SW 1271 (cell line): ENCODE data around the gene ZBTB17.

Experiments used
- DNase-seq, 2 experiments: peaks; one replicate each; lab custom pipeline; 2025; lab: John Stamatoyannopoulos, UW

Gene ZBTB17

GRCh38 chr1:15947382-15948090 lies 28.4 kb downstream of the ZBTB17 start:
- DNase-seq, result no peak

DNA sequence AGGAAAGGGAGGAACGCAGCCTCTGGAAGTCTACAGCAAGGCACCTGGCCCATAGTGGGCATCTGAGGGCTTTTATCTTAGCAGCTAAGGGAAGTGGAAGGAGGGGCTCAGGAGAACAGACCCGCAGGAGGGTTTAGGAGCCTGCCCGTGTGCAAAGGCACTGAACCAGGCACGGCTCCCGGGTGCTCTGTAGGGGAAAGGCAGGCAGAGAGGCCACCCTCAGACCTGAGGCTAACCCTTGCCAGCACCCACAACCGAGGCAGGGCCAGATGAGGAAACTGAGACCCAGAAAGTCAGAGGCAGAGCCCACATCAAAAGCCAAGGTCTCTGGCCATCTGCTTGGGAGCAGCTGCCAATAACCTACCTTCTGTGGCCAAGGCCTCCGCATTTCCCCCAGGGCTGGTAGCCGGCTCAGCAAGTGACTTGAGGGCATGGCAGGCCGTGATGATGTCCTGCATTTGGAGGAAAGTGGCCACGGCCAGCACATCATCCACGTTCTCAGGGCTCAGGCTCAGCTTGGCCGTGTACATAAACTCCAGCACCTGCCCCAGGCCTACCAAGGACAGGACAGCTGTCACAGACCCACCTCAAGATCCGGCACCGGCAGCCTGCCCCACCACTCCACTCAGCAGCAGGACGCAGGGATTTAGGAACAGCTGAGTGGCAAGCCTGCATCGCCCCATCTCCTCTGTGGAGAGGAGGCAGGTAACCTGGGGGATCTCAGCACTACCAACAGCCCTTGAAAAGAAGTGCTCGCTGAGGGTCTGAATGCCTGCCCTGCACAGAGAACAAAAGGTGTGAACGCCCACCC lies 29.1 kb downstream of the ZBTB17 start:
- DNase-seq, result no peak

DNA sequence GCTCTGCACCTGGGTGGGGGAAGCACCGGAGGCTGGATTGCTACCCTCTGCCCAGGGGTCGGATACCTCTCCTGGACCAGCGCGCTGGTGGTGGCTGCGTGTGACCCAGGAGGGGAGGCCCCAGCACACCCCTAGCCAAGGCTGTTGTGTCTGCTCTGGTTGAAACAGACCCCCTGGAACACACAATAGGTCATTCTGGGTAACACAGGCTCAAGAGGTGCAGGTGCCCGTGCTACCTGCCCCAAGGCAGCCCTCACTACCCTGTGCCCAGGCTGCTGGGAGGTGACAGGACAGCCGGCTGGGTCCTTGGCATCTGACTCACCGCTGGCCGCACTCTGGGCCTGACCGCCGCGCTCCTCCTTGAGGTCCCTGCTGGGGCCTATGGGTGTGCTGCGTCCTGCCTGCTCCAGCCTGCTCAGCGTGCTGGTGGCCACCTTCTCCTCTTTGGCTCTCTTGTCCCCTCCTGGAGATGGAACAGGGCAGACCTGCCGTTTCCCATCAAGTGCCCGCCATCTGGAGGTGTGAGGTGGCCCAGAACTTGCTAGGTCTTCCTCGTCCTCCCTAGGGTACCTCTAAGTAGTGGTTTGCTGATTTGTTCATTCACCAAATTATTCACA lies 30.0 kb downstream of the ZBTB17 start:
- DNase-seq, result no peak

DNA sequence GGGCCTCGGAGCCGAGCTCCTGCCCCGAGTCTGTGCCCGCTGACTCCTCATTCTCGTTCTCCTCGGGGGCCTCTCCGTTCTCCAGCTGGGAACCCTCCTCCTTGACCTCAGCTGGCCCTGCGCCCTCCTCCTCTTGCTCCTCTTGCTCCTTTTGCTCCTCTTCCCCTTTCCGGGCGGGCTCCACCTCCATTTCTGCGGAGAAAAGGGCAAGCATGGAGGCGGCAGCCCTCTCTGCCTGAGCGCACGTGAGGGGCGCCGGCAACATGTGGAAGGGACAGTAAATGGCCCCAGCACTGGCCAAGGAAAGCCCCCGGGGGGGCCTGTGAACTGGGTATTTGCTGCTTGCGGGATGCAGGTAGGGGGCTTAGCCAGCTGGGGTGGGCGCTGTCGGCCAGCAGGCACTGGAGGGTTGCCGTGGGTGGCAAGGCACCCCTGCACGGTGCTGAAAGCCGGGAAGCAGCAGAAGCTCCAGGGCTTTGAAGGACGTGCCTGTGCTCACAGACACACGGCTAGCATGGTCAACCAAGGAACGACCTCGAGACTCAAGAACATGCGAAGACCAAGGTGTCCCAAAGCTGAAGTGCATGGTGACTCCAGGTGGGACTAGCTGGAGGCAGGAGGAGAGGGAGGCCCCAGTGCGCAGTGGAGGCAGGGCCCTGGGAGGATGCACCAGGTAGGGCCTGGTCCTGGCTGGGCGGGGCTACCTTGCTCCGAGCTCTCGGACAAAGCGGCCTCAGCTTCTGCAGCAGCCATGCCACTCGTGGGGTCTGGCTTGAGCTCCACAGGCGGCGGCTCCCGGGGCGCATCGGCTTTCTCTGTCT lies 30.7 kb downstream of the ZBTB17 start:
- no peak for DNase-seq

DNA sequence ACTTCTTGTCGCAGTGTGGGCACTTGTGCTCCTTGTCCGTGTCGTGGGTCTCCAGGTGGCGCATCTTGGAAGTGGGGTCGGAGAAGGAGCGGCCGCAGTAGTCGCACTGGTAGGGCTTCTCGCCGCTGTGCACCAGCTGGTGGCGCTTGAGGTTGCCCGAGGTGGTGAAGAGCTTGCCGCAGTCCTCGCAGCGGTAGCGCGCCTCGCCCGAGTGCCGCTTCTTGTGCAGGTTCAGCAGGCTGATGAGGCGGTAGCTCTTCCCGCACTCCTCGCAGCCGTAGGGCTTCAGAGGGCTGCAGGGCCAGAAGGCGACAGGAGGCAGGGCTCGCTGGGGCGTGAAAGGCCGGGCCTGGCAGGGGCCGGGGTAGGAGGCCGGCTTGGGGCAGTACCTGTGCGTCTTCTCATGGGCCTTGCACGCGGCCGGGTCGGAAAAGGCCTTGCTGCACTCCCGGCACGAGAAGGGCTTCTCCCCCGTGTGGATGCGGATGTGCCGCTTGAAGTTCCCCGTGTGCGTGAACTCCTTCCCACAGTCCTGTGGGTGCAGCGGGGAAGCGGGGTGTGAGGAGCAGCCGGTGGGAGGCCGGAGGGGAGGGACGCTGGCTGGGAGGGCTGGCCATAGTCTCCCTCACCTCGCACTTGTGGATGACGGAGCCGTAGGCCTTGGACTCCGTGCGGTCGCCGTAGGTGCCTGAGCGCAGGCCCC lies 31.4 kb downstream of the ZBTB17 start:
- no peak for DNase-seq

DNA sequence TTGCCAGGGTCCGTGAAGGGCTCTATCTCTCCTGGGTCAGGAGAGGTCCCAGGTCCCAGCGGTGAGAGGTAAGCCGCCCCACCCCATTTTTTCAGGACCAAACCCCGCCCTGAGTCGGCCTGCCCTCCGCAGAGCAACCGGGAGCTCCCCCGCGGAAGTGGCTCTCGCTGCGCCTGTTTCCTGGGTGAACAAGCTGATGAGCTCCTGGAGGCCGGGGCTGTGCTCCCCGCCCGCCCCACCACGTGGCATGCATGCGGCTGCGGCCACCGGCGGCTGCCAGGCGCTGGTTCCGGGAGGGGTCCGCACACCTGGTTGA lies 32.0 kb downstream of the ZBTB17 start:
- DNase-seq, result no peak

DNA sequence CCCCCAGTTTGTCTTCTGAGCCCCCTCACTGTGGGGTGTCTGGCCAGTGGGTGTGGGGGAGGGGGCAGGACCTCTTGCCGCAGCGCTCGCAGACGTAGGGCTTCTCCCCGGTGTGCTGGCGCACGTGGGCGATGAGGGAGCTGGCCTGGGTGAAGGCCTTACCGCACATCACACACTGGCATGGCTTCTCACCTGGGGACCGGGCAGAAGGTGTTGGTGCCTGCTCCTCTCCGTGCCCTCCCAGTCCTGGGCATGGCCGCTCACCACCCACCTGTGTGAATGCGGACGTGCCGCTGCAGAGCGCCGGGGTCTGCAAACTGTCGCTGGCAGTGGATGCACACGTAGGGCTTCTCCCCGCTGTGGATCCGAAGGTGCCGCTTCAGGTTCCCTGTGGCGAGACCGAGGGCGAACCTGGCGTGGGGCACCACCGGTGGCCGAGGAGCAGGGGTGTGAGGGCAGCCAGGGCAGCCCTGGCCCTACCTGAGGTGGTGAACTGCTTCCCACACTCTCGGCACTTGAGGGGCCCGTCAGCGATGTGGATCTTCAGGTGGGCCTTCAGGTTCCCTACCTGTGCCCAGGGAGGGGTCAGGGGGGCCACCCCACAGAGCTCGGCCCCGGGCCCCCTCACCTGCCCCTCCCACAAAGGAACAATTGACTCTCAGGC lies 32.4 kb downstream of the ZBTB17 start:
- no peak for DNase-seq

- DNase-seq, result no peak
These were observed 33.1 kb downstream of the ZBTB17 start for GRCh38 chr1:15942661-15943327.

GRCh38 chr1:15941899-15942660 lies 33.8 kb downstream of the ZBTB17 start:
- DNase-seq, result no peak

GRCh38 chr1:15941044-15941840 lies 34.7 kb downstream of the ZBTB17 start:
- no peak for DNase-seq

- no peak for DNase-seq
These were observed 35.5 kb downstream of the ZBTB17 start for GRCh38 chr1:15940110-15941043.

DNA sequence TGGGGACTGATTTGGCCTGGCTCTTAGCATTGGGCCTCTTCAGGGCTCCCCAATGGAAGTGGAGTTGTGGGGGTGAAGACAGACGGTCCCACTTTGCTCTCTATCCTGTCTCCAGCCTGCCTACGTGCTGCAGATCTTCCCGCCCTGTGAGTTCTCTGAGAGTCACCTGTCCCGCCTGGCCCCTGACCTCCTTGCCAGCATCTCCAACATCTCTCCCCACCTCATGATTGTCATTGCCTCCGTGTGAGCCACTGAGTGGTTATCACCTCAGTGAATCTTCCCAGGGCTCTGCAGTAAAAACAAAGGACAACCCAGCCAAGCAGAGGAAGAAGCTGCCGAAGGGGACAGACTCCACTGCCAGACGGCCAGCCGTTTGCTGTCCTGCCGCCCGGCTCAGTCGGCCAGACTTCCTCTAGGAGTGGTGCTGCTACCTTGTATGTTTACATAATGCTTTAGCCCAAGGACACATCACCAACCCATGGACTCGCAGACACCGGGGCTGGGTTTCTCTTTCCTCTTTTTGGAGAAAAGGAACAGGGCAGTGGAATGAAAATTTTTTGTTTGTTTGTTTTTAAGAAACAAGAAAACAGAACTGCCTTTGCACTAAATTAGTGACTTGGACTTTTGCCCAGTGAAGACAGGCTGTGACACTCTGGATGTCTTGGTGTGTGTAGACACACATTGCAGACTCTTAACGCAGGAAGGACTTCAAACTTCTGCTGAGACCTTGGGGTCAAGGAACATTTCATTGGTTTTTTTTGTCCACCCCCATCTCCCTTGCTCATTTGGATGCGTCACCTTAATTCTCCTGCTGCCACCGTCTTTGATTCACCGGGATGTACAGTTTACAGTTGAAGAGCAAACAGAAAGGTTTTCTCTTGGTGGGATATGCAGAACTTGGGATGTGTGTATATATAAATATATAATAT lies 36.5 kb downstream of the ZBTB17 start:
- DNase-seq, result no peak

GRCh38 chr1:15938628-15939161 lies 37.2 kb downstream of the ZBTB17 start:
- DNase-seq, result no peak

- DNase-seq, result peak in 1 of 2 experiments; percentile 21
These were observed 38.2 kb downstream of the ZBTB17 start for GRCh38 chr1:15937706-15938168.

GRCh38 chr1:15937146-15937545 lies 38.8 kb downstream of the ZBTB17 start:
- DNase-seq, result no peak

DNA sequence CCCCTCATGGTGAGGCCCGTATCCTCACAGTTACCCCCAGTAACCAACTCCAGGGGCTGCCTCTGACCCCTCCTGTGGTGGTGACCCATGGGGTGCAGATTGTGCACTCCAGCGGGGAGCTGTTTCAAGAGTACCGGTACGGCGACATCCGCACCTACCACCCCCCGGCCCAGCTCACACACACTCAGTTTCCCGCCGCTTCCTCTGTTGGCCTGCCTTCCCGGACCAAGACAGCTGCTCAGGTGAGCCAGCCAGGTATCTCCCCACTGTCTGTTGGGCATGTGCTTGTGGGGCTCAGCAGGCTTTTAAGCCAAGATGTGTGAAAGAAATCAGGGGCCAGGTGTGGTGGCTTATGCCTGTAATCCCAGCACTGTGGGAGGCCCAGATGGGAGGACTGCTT lies 39.9 kb downstream of the ZBTB17 start:
- no peak for DNase-seq
